ENCODE data around the gene ZSCAN29.
A peak's percentile ranks its signal among the peaks of the same experiment; 100 is the strongest.

ZSCAN29 gene

GRCh38 chr15:43346305-43346704 is 24.5 kb downstream of the ZSCAN29 start:
- no peaks in the 10 kb centered on the region for H3K36me3 ChIP-seq (ENCODE audit: control insufficient read depth, insufficient read depth, low read length)
- no peak overlapping the region for H3K56ac ChIP-seq (ENCODE audit: low read length)
- H2AK5ac ChIP-seq (ENCODE audit: low read length), result no peak overlapping the region
- no peak overlapping the region for H4K5ac ChIP-seq (ENCODE audit: low read length)
- no peak overlapping the region for H4K8ac ChIP-seq (ENCODE audit: low read depth, low read length)
- no CpG with 5 or more reads among the region's 2 CpGs for WGBS (ENCODE audit: extremely low coverage, insufficient coverage, low lambda C conversion rate)
- no peak overlapping the region for H2BK120ac ChIP-seq (ENCODE audit: low read depth, low read length)
- H3K4ac ChIP-seq (ENCODE audit: low read depth, low read length), result no peak overlapping the region
- H2BK5ac ChIP-seq (ENCODE audit: low read length), result no peak overlapping the region
- no peak overlapping the region for H3K9ac ChIP-seq (ENCODE audit: low read length)
- DNase-seq, result no peak
- no peaks in the 10 kb centered on the region for H3K79me2 ChIP-seq (ENCODE audit: control insufficient read depth, insufficient read depth, low read length)
- no peak overlapping the region for H3K4me3 ChIP-seq (ENCODE audit: low read length)
- no peak overlapping the region for H3K27ac ChIP-seq (ENCODE audit: low read depth, low read length)
- H3K4me2 ChIP-seq (ENCODE audit: low read length), result no peak overlapping the region
- no peaks in the 10 kb centered on the region for H3K4me1 ChIP-seq (ENCODE audit: control insufficient read depth, low read depth, low read length)
- no peak overlapping the region for H3K23ac ChIP-seq (ENCODE audit: low read length)
- H3K79me1 ChIP-seq (ENCODE audit: low read length), result no peaks in the 10 kb centered on the region
- no peaks in the 10 kb centered on the region for H3K27me3 ChIP-seq (ENCODE audit: insufficient read depth, low read length, poor library complexity)
- H3K18ac ChIP-seq (ENCODE audit: low read length), result no peak overlapping the region
- H2BK15ac ChIP-seq (replicated peaks; ENCODE audit: low read depth), result no peak overlapping the region

- Histone ChIP-seq H2BK5ac (ENCODE audit: low read length) (no peak overlapping the region), H3K36me3 (ENCODE audit: control insufficient read depth, insufficient read depth, low read length) (no peaks in the 10 kb centered on the region), H3K27me3 (ENCODE audit: insufficient read depth, low read length, poor library complexity) (no peaks in the 10 kb centered on the region), H3K27ac (ENCODE audit: low read depth, low read length) (no peak overlapping the region), H3K4ac (ENCODE audit: low read depth, low read length) (no peak overlapping the region), H3K23ac (ENCODE audit: low read length) (peak overlapping the region; percentile 50), H2BK120ac (ENCODE audit: low read depth, low read length) (no peak overlapping the region), H4K5ac (ENCODE audit: low read length) (peak overlapping the region; percentile 29), H3K18ac (ENCODE audit: low read length) (no peak overlapping the region), H3K79me1 (ENCODE audit: low read length) (peaks cover 11% of the 10 kb centered on the region), H2AK5ac (ENCODE audit: low read length) (no peak overlapping the region), H3K79me2 (ENCODE audit: control insufficient read depth, insufficient read depth, low read length) (peaks cover 15% of the 10 kb centered on the region), H3K4me1 (ENCODE audit: control insufficient read depth, low read depth, low read length) (peaks cover 10% of the 10 kb centered on the region), H3K9ac (ENCODE audit: low read length) (peak overlapping the region; percentile 89), H4K8ac (ENCODE audit: low read depth, low read length) (no peak overlapping the region), H3K56ac (ENCODE audit: low read length) (peak overlapping the region; percentile 92), H2BK15ac (replicated peaks; ENCODE audit: low read depth) (no peak overlapping the region), H3K4me2 (ENCODE audit: low read length) (peak overlapping the region; percentile 73), H3K4me3 (ENCODE audit: low read length) (peak overlapping the region; percentile 87)
- no CpG with 5 or more reads among the region's 7 CpGs for WGBS (ENCODE audit: extremely low coverage, insufficient coverage, low lambda C conversion rate)
- no peak for DNase-seq
These were observed 40.1 kb downstream of the ZSCAN29 start for GRCh38 chr15:43330780-43331087.

DNA sequence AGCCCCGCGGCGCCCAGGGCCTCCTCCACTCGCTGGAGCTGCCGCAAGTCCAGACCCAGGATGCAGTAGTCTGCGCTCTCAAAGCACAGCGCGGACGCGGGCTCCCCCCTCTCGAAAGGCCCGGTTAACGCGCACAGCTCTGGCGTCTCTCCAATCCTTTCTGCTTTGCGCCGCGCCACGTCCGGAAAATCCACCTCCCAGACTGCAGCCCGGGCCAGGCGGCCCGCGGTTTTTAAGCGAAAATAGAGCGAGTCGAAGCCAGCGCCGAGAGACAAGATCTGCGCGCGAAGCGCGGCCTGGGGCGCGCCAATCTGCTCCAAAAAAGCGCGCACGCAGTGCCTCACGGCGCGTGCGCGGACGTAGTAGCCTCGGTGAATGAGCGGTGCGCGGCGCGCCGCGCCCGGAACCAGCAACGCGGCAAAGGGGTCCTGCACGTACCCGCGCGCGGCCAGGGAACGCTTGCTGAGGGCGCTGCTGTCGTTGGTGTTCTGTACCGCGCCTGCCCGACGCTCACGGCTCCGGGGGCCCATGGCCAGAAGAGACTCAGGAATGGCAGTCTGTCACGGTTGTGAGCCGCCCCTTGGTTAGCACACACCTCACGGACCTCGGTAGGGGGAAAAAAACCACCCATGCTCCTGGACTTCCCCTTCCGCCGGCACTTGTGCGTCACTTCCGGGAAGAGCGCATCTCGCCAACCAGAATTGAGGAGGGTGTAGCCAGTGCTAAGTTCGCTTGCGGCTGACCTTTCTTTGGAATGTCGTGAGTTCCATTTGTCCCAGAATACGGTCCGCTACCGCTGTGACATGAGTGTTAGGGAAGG is 40.7 kb downstream of the ZSCAN29 start, which contains the start of gene LCMT2:
Gene LCMT2, minus strand, starts transcription at position 614 of the 820 bp plus-strand sequence. Its CDS starts 84 bp downstream, at position 530.
- no peak within 1 kb of the TSS for H2AK5ac ChIP-seq (ENCODE audit: low read length)
- no CpG with 5 or more reads among the region's 86 CpGs for WGBS (ENCODE audit: extremely low coverage, insufficient coverage, low lambda C conversion rate)
- H3K79me2 ChIP-seq (ENCODE audit: control insufficient read depth, insufficient read depth, low read length), result peaks cover 15% of the 10 kb centered on the region
- H3K79me1 ChIP-seq (ENCODE audit: low read length), result peaks cover 11% of the 10 kb centered on the region
- H3K27me3 ChIP-seq (ENCODE audit: insufficient read depth, low read length, poor library complexity), result no peaks in the 10 kb centered on the region
- H3K36me3 ChIP-seq (ENCODE audit: control insufficient read depth, insufficient read depth, low read length), result no peaks in the 10 kb centered on the region
- peak; percentile 99 for DNase-seq
- peak within 1 kb of the TSS; percentile 89 for H3K9ac ChIP-seq (ENCODE audit: low read length)
- peak within 1 kb of the TSS; percentile 29 for H4K5ac ChIP-seq (ENCODE audit: low read length)
- H3K56ac ChIP-seq (ENCODE audit: low read length), result peak within 1 kb of the TSS; percentile 95
- H2BK120ac ChIP-seq (ENCODE audit: low read depth, low read length), result no peak within 1 kb of the TSS
- peak within 1 kb of the TSS; percentile 85 for H3K4me2 ChIP-seq (ENCODE audit: low read length)
- peak within 1 kb of the TSS; percentile 80 for H3K18ac ChIP-seq (ENCODE audit: low read length)
- no peak within 1 kb of the TSS for H4K8ac ChIP-seq (ENCODE audit: low read depth, low read length)
- peak within 1 kb of the TSS; percentile 82 for H3K4ac ChIP-seq (ENCODE audit: low read depth, low read length)
- no peak within 1 kb of the TSS for H2BK15ac ChIP-seq (replicated peaks; ENCODE audit: low read depth)
- H3K4me1 ChIP-seq (ENCODE audit: control insufficient read depth, low read depth, low read length), result peaks cover 10% of the 10 kb centered on the region
- H2BK5ac ChIP-seq (ENCODE audit: low read length), result peak within 1 kb of the TSS; percentile 49
- H3K4me3 ChIP-seq (ENCODE audit: low read length), result peak within 1 kb of the TSS; percentile 87
- peak within 1 kb of the TSS; percentile 90 for H3K27ac ChIP-seq (ENCODE audit: low read depth, low read length)
- peak within 1 kb of the TSS; percentile 51 for H3K23ac ChIP-seq (ENCODE audit: low read length)

GRCh38 chr15:43329217-43329959 is 41.5 kb downstream of the ZSCAN29 start:
- H3K4ac ChIP-seq (ENCODE audit: low read depth, low read length), result peak overlapping the region; percentile 82
- peak overlapping the region; percentile 51 for H3K23ac ChIP-seq (ENCODE audit: low read length)
- H3K27me3 ChIP-seq (ENCODE audit: insufficient read depth, low read length, poor library complexity), result no peaks in the 10 kb centered on the region
- peak; percentile 70 for DNase-seq
- H2BK5ac ChIP-seq (ENCODE audit: low read length), result peak overlapping the region; percentile 49
- H3K56ac ChIP-seq (ENCODE audit: low read length), result peak overlapping the region; percentile 95
- H3K4me3 ChIP-seq (ENCODE audit: low read length), result peak overlapping the region; percentile 57
- H2BK15ac ChIP-seq (replicated peaks; ENCODE audit: low read depth), result no peak overlapping the region
- peak overlapping the region; percentile 88 for H3K9ac ChIP-seq (ENCODE audit: low read length)
- peaks cover 11% of the 10 kb centered on the region for H3K79me1 ChIP-seq (ENCODE audit: low read length)
- H3K4me2 ChIP-seq (ENCODE audit: low read length), result peak overlapping the region; percentile 85
- H3K4me1 ChIP-seq (ENCODE audit: control insufficient read depth, low read depth, low read length), result peaks cover 10% of the 10 kb centered on the region
- peaks cover 15% of the 10 kb centered on the region for H3K79me2 ChIP-seq (ENCODE audit: control insufficient read depth, insufficient read depth, low read length)
- no peak overlapping the region for H2AK5ac ChIP-seq (ENCODE audit: low read length)
- no CpG with 5 or more reads among the region's 38 CpGs for WGBS (ENCODE audit: extremely low coverage, insufficient coverage, low lambda C conversion rate)
- no peak overlapping the region for H4K5ac ChIP-seq (ENCODE audit: low read length)
- H3K18ac ChIP-seq (ENCODE audit: low read length), result peak overlapping the region; percentile 80
- no peaks in the 10 kb centered on the region for H3K36me3 ChIP-seq (ENCODE audit: control insufficient read depth, insufficient read depth, low read length)
- peak overlapping the region; percentile 90 for H3K27ac ChIP-seq (ENCODE audit: low read depth, low read length)
- no peak overlapping the region for H4K8ac ChIP-seq (ENCODE audit: low read depth, low read length)
- no peak overlapping the region for H2BK120ac ChIP-seq (ENCODE audit: low read depth, low read length)

DNA sequence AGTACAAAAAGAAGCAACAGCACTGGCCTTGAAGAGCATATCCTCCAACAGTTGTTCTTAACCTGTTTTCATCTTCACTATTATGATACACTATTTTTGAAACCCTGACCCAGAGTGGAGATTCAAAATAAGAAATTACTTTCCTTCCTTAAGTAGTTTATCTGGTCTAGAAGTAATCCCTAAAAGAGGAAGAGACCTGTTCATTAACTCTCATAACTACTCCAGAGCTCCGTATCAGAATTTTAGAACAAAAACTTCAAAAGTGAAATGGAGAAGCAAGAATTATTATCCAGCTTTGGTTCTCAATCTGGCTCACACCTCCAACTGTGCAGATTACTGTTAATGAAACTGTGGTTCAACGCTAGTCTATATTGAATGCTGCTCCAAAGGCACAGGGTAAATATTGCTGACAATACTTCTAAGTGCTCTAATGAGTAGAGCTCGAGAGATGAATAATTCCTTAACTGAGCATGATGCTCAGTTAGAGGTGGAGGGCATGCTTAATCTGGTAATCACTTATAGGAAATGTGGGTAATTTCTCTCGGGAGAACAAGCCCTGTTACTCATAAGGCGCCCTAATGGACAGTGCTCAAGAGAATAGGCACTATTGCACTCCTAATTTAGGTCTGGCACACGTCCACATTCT is 45.7 kb downstream of the ZSCAN29 start:
- peaks cover 8% of the 10 kb centered on the region for H3K4me1 ChIP-seq (ENCODE audit: control insufficient read depth, low read depth, low read length)
- no peaks in the 10 kb centered on the region for H3K27me3 ChIP-seq (ENCODE audit: insufficient read depth, low read length, poor library complexity)
- H3K56ac ChIP-seq (ENCODE audit: low read length), result no peak overlapping the region
- no peak overlapping the region for H3K18ac ChIP-seq (ENCODE audit: low read length)
- H2BK5ac ChIP-seq (ENCODE audit: low read length), result no peak overlapping the region
- H3K79me1 ChIP-seq (ENCODE audit: low read length), result peaks cover 11% of the 10 kb centered on the region
- no peak overlapping the region for H3K4me3 ChIP-seq (ENCODE audit: low read length)
- no peak overlapping the region for H2BK15ac ChIP-seq (replicated peaks; ENCODE audit: low read depth)
- no peak overlapping the region for H3K23ac ChIP-seq (ENCODE audit: low read length)
- no CpG with 5 or more reads among the region's 6 CpGs for WGBS (ENCODE audit: extremely low coverage, insufficient coverage, low lambda C conversion rate)
- no peak overlapping the region for H3K4me2 ChIP-seq (ENCODE audit: low read length)
- H4K8ac ChIP-seq (ENCODE audit: low read depth, low read length), result no peak overlapping the region
- H2BK120ac ChIP-seq (ENCODE audit: low read depth, low read length), result no peak overlapping the region
- no peak overlapping the region for H4K5ac ChIP-seq (ENCODE audit: low read length)
- no peaks in the 10 kb centered on the region for H3K36me3 ChIP-seq (ENCODE audit: control insufficient read depth, insufficient read depth, low read length)
- no peak overlapping the region for H3K9ac ChIP-seq (ENCODE audit: low read length)
- no peak overlapping the region for H2AK5ac ChIP-seq (ENCODE audit: low read length)
- no peak overlapping the region for H3K4ac ChIP-seq (ENCODE audit: low read depth, low read length)
- DNase-seq, result no peak
- no peak overlapping the region for H3K27ac ChIP-seq (ENCODE audit: low read depth, low read length)
- H3K79me2 ChIP-seq (ENCODE audit: control insufficient read depth, insufficient read depth, low read length), result peaks cover 15% of the 10 kb centered on the region
